GM20000 (cell line): ENCODE measurements around the gene KSR1.
A peak's percentile ranks its signal among the peaks of the same experiment; 100 is the strongest.
"Not testable (repeated sequence)": the region's sequence is repeated elsewhere in the genome, so short reads cannot be mapped to it uniquely, and the experiment has no call there.

Source experiments
- DNase-seq: peaks from one replicate; pipeline ENCODE4 v3.0.0; 2012; ENCODE audit warnings: low spot score
- TF ChIP-seq, protein P1 (sequence below): IDR thresholded peaks from 2 replicates; pipeline ENCODE4 v1.5.1; 2012; ENCODE audit warnings: mild to moderate bottlenecking, control low read depth; ENCODE audit errors: extremely low read depth, missing control alignments

KSR1 gene

DNA sequence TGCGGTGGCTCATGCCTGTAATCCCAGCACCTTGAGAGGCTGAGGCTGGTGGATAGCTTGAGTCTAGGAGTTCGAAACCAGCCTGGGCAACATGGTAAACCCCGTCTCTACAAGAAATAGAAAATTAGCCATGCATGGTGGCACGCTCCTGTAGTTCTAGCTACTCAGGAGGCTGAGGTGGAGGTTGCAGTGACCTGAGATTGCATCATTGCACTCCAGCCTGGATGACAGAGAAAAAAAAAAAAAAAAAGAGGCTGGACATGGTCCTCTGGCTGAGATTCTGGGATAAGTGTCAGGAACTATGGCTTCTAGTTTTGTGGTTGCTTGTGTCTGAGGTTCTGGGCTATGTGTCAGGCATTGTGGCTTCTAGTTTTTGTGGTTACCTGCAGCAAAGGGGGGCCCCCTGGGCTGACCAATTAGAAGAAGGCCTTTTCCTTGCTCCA, 7.0 kb downstream of the KSR1 start:
- no peak for DNase-seq
- TF ChIP-seq, protein P1, sequence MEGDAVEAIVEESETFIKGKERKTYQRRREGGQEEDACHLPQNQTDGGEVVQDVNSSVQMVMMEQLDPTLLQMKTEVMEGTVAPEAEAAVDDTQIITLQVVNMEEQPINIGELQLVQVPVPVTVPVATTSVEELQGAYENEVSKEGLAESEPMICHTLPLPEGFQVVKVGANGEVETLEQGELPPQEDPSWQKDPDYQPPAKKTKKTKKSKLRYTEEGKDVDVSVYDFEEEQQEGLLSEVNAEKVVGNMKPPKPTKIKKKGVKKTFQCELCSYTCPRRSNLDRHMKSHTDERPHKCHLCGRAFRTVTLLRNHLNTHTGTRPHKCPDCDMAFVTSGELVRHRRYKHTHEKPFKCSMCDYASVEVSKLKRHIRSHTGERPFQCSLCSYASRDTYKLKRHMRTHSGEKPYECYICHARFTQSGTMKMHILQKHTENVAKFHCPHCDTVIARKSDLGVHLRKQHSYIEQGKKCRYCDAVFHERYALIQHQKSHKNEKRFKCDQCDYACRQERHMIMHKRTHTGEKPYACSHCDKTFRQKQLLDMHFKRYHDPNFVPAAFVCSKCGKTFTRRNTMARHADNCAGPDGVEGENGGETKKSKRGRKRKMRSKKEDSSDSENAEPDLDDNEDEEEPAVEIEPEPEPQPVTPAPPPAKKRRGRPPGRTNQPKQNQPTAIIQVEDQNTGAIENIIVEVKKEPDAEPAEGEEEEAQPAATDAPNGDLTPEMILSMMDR = no peak

DNA sequence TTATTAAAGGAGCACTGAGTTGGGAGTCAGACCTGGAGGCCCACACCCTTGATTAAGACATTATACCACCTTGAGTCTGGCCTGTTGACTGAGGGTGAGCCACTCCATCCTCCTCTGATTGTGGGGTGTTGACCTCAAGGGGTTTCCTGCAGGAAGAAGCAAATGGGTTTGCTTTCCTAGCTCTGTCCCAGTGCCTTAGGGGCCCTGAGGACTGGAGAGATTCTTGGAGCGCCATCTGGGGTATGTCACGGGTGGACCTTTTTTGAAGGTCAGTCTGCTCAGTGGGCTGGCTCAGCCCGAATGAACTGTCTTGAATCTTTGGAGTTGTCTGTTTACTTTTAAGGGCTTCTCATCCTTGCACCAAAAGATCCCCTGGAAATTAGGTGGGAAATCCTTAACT, 7.8 kb downstream of the KSR1 start:
- not testable (repeated sequence) for DNase-seq

DNA sequence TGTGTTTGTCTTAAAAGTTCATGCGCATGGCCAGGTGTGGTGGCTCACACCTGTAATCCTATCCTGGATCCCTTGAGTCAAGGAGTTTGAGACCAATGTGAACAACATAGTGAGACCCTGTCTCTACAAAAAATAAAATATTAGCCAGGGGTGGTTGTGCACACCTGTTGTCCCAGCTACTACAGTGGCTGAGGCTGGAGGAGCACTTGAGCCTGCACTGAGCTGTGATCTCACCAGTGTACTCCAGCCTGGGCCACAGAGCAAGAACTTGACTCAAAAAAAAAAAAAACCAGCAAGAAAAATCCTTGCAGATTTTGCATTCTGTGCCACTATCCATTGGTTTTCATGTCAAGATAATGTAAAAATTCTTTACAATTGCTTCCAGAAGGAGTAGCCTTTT, 8.2 kb downstream of the KSR1 start:
- TF ChIP-seq, protein P1 = no peak
- no peak for DNase-seq

DNA sequence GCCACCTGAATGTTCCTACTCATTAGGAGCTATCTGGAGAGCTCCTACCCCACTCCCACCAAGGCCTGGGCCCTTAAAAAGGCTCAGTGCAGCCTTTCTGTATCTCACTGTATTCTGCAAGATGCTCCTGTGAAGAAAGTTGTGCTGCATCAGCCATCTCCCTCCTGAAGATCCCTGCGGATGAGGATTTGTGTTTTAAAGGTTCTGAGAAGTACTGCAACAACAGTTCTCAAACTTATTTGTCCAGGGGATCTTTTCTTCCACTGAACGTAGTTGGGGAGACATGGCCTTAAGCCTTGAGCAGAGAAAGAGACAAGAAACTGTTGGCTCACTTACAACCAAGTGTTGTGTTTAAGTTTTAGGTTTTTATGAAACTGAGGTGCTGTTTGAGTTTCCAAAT, 9.6 kb downstream of the KSR1 start:
- not testable (repeated sequence) for DNase-seq

DNA sequence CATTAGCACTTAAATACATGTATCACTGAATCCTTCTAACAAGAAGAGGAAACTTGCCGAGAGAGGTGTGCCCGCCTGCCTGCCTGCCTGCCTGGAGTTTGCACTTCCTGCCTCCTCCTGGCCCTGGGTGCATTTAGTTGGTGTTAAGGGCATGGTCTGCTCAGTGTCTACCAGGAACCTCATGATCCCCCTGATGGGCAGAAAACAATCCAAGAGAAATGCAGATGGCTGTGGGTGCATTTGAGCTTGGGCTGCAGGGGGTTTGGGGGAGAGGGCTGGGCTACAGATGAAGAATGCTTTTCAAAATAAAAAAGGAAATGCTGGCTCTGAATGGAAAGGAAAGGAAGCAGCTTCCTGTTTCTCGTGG, 10.1 kb downstream of the KSR1 start:
- DNase-seq = no peak
- TF ChIP-seq, protein P1 = no peak

DNA sequence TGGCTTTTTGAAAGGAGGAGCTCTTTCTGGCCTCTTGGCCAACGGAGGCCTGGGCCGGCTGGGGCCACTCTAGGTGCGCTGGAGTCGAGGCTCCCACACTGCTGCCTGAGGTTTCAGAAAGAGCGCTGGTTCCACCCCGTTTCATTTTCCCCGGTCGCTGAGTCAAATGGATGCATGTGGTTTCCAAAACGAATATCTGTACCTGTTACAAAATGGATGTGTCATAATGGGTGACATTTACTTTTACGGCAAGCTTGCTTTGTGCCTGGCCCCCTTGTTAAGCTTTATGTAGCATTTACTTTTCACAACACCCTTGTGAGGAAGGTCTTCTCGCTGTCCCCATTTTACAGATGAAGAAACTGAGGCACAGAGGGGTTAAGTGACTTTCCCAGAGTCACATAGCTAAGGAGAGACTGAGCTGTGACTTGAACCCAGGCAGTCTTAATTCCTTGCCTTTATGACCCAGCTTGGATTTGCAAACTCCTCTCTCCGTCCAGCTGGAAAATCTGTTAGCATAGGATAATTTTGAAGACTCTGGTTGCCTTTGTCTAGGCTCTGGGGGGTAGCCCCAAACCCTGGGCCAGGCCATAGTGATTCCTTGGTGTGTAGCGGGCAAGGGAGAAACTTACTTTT, 10.6 kb downstream of the KSR1 start:
- peak; percentile 78 for DNase-seq
- TF ChIP-seq, protein P1 = no peak

DNA sequence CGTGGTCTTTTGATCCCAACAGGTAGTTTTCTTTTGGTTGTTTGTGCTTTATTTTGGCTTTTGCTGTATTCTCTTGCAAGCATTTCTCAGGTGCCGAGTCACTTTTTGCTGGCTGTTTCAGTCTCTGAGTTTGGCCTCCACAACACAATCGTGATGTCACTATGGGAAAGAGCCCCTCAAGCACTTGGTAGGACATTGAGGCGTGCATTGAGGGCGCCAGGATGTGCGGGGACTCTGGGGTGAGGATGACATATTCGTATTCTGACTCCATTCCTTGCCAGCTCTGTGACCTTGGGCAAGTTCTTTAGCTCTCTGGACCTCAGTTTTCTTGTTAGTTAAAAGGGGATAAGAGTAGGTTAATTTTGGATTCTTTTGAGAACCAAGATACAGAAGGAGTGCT, 13.0 kb downstream of the KSR1 start:
- DNase-seq = no peak
- TF ChIP-seq, protein P1 = no peak

DNA sequence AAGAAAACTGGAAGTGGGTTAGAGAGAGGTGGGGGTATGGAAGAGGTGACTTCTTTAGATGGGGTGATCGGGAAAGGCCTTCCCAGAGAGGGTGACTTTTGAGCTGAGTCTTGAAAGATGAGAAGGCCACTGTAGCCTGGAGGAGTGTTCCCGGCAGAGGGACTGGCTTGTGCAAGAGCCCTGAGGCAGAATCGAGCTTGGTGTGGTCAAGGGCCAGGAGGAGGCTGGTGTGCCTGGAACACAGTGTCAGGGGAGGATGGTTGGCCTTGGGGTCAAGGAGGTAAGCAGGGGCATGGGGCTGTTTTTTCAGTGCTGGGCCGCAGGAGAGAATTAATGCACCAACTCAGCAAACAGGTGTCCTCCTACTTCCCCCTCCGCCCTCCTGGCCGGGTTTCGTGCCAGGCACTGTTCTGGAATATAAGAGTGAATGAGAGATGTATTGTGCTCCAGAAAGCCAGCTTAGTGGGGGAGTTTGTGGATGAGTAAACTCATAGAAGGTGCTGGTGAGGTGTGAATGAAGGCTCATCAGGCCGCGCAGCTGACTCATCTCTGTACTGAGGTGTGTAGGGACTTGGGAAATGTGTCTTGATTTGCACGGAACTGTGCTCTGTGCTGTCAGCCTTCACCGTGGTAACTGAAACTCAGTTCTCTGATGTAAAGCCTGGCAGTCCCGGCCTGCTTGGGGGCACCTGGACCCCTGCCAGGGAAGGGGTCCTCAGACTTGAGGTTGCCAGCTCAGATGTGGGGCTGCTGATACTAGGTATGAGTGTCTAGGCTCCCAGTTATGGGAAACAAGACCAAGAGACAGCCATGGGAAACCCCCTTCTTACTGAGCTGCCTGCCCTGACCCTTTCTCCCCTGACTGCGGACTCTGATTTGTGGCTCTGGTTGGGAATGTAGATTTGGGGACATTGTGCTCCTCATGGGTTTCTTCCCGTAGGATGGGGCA, 15.3 kb downstream of the KSR1 start:
- TF ChIP-seq, protein P1 = no peak
- DNase-seq = peak; percentile 56
